Esophagus squamous epithelium (tissue), 5 donors: ENCODE data around the gene TANC1. TPM values are rescaled to one million over a fixed set of nuclear protein-coding genes. Genes with fewer than 3 reads are reported as not detected.

Experiments used
- DNase-seq: peaks from one replicate; lab custom pipeline; 2025; lab: John Stamatoyannopoulos, UW
- H3K27ac ChIP-seq, 4 donors: fragments of 200-600 bp; sonication (generic); one replicate each; pipeline ENCODE4 v1.5.1; 2016 to 2019; ENCODE audit warnings: mild to moderate bottlenecking in 1 of 4
- H3K27me3 ChIP-seq, 4 donors: fragments of 200-600 bp; sonication (generic); 1 replicate in 3 of 4; 2 replicates in 1 of 4; pipeline versions ENCODE4 v1.5.1 to v1.6.0; 2017 to 2021; ENCODE audit warnings: antibody characterized with exemption in 1 of 4
- H3K36me3 ChIP-seq, 3 donors: fragments of 200-600 bp; sonication (generic); one replicate each; pipeline ENCODE4 v1.5.1; 2016 to 2019
- H3K4me1 ChIP-seq, 3 donors: fragments of 200-600 bp; sonication (generic); one replicate each; pipeline ENCODE4 v1.5.1; 2017 to 2019
- H3K4me3 ChIP-seq, 4 donors: fragments of 200-600 bp; sonication (generic); 1 replicate in 3 of 4; 2 replicates in 1 of 4; pipeline ENCODE4 v1.5.1; 2016 to 2019; ENCODE audit warnings: mild to moderate bottlenecking in 2 of 4, moderate library complexity in 1 of 4
- H3K9me3 ChIP-seq, 3 donors: fragments of 200-600 bp; sonication (generic); one replicate each; pipeline ENCODE4 v1.5.1; 2016 to 2019
- CTCF ChIP-seq, 6 experiments: fragments of 450-650 bp in 4 of 6; fragments of 200-600 bp in 2 of 6; sonication (generic) in 2 of 6; IDR thresholded peaks; one replicate each; pipeline ENCODE4 v1.5.1; 2016 to 2019; ENCODE audit warnings: antibody characterized with exemption in 6 of 6, mild to moderate bottlenecking in 4 of 6, moderate library complexity in 4 of 6
- POLR2A ChIP-seq, 4 donors: fragments of 450-650 bp; IDR thresholded peaks; one replicate each; pipeline ENCODE4 v1.6.1; 2017; ENCODE audit warnings: antibody characterized with exemption in 4 of 4, mild to moderate bottlenecking in 4 of 4, moderate library complexity in 3 of 4
- WGBS, 2 donors: methylation state at CpG; one replicate each; pipeline ENCODE4 v1.1.5; 2018; 5-methylcytosine and 5-hydroxymethylcytosine counted together
- intact Hi-C: fragments of 100-400 bp; cut with DNase I; formaldehyde crosslinking; loops from one replicate; pipeline ENCODE4 v1.15.0; 2022
- total RNA-seq, 4 donors: library from RNA; depleted of rRNA; stranded (reverse); fragments of >200 nt; gene quantifications; one replicate each; pipeline ENCODE4 v1.1.0, GENCODE V29; 2016
- donor health status: DM: yes; HTN: yes; CAD: no.

TANC1 gene
- total RNA-seq, 4 donors from 2014 or later, result 29.4 to 54.5 (median 42.2) TPM

DNA sequence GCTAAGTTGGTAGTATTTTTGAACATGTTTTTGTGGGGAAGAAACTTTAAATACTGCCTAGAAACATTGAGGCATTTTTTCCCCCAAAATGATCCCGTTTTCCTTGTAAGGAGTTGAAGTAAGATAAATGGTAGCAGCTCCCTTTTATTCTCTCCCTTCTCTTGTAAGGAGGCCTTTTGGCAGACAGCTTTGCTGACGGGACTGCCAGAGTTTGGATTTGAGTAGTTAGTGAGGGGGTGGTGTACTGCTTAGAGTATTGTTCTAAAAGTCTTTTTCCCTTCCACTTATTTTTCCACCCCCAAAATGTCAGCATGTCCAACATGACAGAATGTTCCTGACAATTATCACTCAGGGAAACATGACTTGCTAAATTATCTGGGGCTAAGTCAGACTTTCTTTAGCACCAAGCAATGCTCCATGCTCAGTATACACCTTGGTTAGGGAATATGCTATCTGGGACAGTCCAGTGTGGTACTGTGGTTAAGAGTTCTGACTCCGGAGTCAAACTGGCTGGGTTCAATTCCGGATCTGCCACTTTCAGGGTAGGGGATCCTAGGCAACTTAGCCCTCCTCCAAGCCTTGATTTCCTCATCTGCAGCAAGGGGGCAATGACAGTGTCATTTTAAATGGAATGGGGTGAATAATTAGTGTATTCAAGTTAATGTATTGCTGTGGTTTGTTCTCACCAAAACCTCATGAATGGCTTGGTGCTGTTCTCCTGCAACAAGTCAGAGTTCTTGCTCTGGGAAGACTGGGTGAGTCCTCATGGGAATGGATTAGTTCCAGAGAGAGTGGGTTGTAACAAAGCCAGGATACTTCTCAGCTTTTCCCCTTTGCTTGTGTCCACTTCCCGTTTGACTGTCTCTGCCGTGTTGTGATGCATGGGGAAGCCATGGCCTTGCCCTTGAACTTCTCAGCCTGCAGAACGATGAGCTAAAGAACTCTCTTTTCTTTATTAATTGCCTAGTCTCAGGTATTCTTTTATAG, 116.2 kb downstream of the TANC1 start:
- no peaks in the 10 kb centered on the region for H3K27me3 ChIP-seq
- peak overlapping the region; percentile 16 to 78 (median 58) for H3K27ac ChIP-seq
- intact Hi-C loops, result no loop called here
- peaks cover 6 to 83% (median 31%) of the 10 kb centered on the region in 3 donors for H3K4me1 ChIP-seq
- no peaks in the 10 kb centered on the region for H3K9me3 ChIP-seq
- no peak overlapping the region for H3K4me3 ChIP-seq
- WGBS, 2 donors, result 29 to 44% methylated on average over 7 of the region's 7 CpGs
- DNase-seq, result no peak
- H3K36me3 ChIP-seq, result no peaks in the 10 kb centered on the region
- TF ChIP-seq CTCF (IDR thresholded peaks at IDR 0.05) (no peak), POLR2A (IDR thresholded peaks at IDR 0.05) (no peak)

DNA sequence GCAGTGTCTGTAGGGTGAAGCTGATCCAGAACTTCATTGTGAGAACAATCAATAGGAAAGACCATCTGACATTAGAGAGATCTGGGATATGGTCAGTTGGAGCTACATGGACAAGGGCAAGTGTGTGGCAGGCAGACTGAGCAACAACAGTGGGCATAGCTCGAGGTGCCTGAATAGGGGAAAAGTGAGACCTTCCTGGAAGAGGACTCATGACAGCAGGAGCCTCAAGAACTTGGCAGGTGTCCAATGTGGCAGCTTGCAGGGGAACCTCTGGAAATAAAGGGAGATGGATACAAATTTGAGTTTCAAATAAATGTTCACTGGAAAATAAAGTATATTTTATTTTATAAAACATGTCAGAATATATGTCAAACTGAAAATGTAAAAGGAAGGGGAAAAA, 117.9 kb downstream of the TANC1 start:
- DNase-seq, result no peak
- TF ChIP-seq POLR2A (IDR thresholded peaks at IDR 0.05) (no peak), CTCF (IDR thresholded peaks at IDR 0.05) (no peak)
- H3K27me3 ChIP-seq, result no peaks in the 10 kb centered on the region
- WGBS, 2 donors, result 6 to 29% methylated on average over 1 of the region's 1 CpG
- H3K36me3 ChIP-seq, result no peaks in the 10 kb centered on the region
- no peaks in the 10 kb centered on the region for H3K9me3 ChIP-seq
- intact Hi-C loops, result no loop called here
- H3K27ac ChIP-seq, result peak overlapping the region in 3 of 4 donors; percentile 32 to 76 (median 45)
- H3K4me3 ChIP-seq, result no peak overlapping the region
- peaks cover 23 to 89% (median 48%) of the 10 kb centered on the region in 3 donors for H3K4me1 ChIP-seq

- Histone ChIP-seq H3K27me3 (no peaks in the 10 kb centered on the region), H3K4me3 (no peak overlapping the region), H3K4me1 (peaks cover 27 to 89% (median 53%) of the 10 kb centered on the region in 3 donors), H3K36me3 (no peaks in the 10 kb centered on the region), H3K9me3 (no peaks in the 10 kb centered on the region), H3K27ac (peak overlapping the region in 2 of 4 donors; percentile 45 to 76)
- DNase-seq, result no peak
- 49 to 52% methylated on average over 3 to 4 of the region's 4 CpGs for WGBS, 2 donors
- no peak for TF ChIP-seq CTCF (IDR thresholded peaks at IDR 0.05)
- no peak for TF ChIP-seq POLR2A (IDR thresholded peaks at IDR 0.05)
- intact Hi-C loops, result no loop called here
These were observed 118.4 kb downstream of the TANC1 start for GRCh38 chr2:159086826-159087225.

GRCh38 chr2:159088906-159089305, 120.5 kb downstream of the TANC1 start:
- no peak for DNase-seq
- WGBS, 2 donors, result 20 to 67% methylated on average over 1 of the region's 1 CpG
- no peaks in the 10 kb centered on the region for H3K36me3 ChIP-seq
- intact Hi-C loops, result no loop called here
- H3K4me3 ChIP-seq, result no peak overlapping the region
- peak overlapping the region in 3 of 4 donors; percentile 25 to 92 (median 76) for H3K27ac ChIP-seq
- H3K27me3 ChIP-seq, result no peaks in the 10 kb centered on the region
- H3K9me3 ChIP-seq, result no peaks in the 10 kb centered on the region
- TF ChIP-seq CTCF (IDR thresholded peaks at IDR 0.05) (no peak), POLR2A (IDR thresholded peaks at IDR 0.05) (no peak)
- H3K4me1 ChIP-seq, result peaks cover 40 to 94% (median 73%) of the 10 kb centered on the region in 3 donors

DNA sequence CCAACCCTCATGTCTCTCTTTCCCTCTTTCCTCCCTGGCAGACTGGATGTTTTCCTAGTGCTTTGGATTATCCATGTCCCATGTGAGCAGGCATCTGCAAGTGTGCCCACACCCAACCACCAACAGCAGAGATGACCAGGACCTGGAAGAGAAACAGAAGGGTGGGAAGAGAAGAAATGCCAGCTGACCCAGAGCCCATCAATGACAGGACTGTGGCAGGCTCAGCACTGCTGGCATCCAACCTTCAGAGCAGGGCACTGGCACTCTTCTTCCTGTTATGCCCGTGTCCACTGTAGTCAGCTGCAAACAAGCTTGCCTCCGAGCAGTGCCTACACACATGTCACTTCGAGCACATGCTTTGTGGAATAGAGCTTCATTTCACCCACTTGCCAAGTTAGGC, 121.1 kb downstream of the TANC1 start:
- TF ChIP-seq CTCF (IDR thresholded peaks at IDR 0.05), result no peak
- TF ChIP-seq POLR2A (IDR thresholded peaks at IDR 0.05), result no peak
- peaks cover 45 to 94% (median 73%) of the 10 kb centered on the region in 3 donors for H3K4me1 ChIP-seq
- WGBS, 2 donors, result 50 to 52% methylated on average over 3 of the region's 3 CpGs
- H3K4me3 ChIP-seq, result no peak overlapping the region
- DNase-seq, result no peak
- H3K9me3 ChIP-seq, result no peaks in the 10 kb centered on the region
- no peaks in the 10 kb centered on the region for H3K36me3 ChIP-seq
- intact Hi-C loops, result no loop called here
- H3K27ac ChIP-seq, result peak overlapping the region; percentile 76 to 92 (median 81)
- H3K27me3 ChIP-seq, result no peaks in the 10 kb centered on the region
